ENCODE results near the gene RAPGEF3. TPM values are rescaled to one million over a fixed set of nuclear protein-coding genes. Genes with fewer than 3 reads are reported as not detected.

RAPGEF3 gene
- total RNA-seq, 3 donors from 2014 or later: 40.6 to 87.8 (median 60.3) TPM

GRCh38 chr12:47739979-47740378 is 18.7 kb downstream of the RAPGEF3 start:
- Histone ChIP-seq H3K27ac (peak overlapping the region in 1 of 2 donors; percentile 62), H3K4me1 (peaks cover 13 to 29% of the 10 kb centered on the region in 2 donors), H3K4me3 (no peak overlapping the region), H3K36me3 (no peaks in the 10 kb centered on the region), H3K27me3 (no peaks in the 10 kb centered on the region), H3K9me3 (no peaks in the 10 kb centered on the region)
- TF ChIP-seq, protein P1, sequence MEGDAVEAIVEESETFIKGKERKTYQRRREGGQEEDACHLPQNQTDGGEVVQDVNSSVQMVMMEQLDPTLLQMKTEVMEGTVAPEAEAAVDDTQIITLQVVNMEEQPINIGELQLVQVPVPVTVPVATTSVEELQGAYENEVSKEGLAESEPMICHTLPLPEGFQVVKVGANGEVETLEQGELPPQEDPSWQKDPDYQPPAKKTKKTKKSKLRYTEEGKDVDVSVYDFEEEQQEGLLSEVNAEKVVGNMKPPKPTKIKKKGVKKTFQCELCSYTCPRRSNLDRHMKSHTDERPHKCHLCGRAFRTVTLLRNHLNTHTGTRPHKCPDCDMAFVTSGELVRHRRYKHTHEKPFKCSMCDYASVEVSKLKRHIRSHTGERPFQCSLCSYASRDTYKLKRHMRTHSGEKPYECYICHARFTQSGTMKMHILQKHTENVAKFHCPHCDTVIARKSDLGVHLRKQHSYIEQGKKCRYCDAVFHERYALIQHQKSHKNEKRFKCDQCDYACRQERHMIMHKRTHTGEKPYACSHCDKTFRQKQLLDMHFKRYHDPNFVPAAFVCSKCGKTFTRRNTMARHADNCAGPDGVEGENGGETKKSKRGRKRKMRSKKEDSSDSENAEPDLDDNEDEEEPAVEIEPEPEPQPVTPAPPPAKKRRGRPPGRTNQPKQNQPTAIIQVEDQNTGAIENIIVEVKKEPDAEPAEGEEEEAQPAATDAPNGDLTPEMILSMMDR (IDR thresholded peaks at IDR 0.05): no peak
- TF ChIP-seq POLR2AphosphoS5 (IDR thresholded peaks at IDR 0.05) (no peak), POLR2A (IDR thresholded peaks at IDR 0.05) (no peak)
- intact Hi-C loops (cut with DNase I; ENCODE audit: low total_unique reads): loop anchor here (5.0 kb wide), 1 partner anchor 42 kb away; no protein-coding TSS in a partner anchor
- no peak for DNase-seq (ENCODE audit: low spot score in 2 of 2)

DNA sequence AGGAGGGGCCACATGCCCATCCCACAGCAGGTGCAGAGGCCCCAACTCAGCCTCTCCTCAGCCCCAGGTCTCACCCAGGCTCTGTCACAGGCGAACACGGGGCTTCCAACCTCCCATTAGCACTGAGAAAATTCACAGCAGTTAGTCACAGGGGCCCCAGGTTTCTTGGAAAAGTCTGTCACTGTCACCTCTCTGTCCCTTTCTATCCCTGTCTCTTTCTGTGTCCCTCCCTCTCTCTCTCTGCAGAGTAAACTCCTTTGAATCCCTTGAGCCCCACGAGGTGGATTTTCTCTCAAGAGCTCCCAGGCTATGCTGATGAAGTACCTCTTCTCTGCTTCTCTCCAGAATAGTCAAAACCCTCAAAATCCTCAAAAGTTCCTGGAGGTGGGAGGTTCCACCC is 19.4 kb downstream of the RAPGEF3 start:
- H3K27me3 ChIP-seq: no peaks in the 10 kb centered on the region
- H3K9me3 ChIP-seq: no peaks in the 10 kb centered on the region
- DNase-seq (ENCODE audit: low spot score in 2 of 2): no peak
- H3K4me3 ChIP-seq: no peak overlapping the region
- no peak for TF ChIP-seq POLR2A (IDR thresholded peaks at IDR 0.05)
- TF ChIP-seq POLR2AphosphoS5 (IDR thresholded peaks at IDR 0.05): no peak
- TF ChIP-seq, protein P1 (IDR thresholded peaks at IDR 0.05): no peak
- H3K36me3 ChIP-seq: no peaks in the 10 kb centered on the region
- H3K4me1 ChIP-seq: peaks cover 13 to 29% of the 10 kb centered on the region in 2 donors
- intact Hi-C loops (cut with DNase I; ENCODE audit: low total_unique reads): no loop called here
- H3K27ac ChIP-seq: peak overlapping the region in 1 of 2 donors; percentile 86

- Histone ChIP-seq H3K4me3 (no peak overlapping the region), H3K4me1 (peaks cover 13 to 29% of the 10 kb centered on the region in 2 donors), H3K27me3 (no peaks in the 10 kb centered on the region), H3K36me3 (no peaks in the 10 kb centered on the region), H3K27ac (peak overlapping the region; percentile 54 to 86), H3K9me3 (no peaks in the 10 kb centered on the region)
- no peak for DNase-seq (ENCODE audit: low spot score in 2 of 2)
- intact Hi-C loops (cut with DNase I; ENCODE audit: low total_unique reads): no loop called here
- TF ChIP-seq, protein P1 (IDR thresholded peaks at IDR 0.05): no peak
- no peak for TF ChIP-seq POLR2A (IDR thresholded peaks at IDR 0.05)
- TF ChIP-seq POLR2AphosphoS5 (IDR thresholded peaks at IDR 0.05): no peak
Measured at GRCh38 chr12:47737936-47738594, 20.6 kb downstream of the RAPGEF3 start.

DNA sequence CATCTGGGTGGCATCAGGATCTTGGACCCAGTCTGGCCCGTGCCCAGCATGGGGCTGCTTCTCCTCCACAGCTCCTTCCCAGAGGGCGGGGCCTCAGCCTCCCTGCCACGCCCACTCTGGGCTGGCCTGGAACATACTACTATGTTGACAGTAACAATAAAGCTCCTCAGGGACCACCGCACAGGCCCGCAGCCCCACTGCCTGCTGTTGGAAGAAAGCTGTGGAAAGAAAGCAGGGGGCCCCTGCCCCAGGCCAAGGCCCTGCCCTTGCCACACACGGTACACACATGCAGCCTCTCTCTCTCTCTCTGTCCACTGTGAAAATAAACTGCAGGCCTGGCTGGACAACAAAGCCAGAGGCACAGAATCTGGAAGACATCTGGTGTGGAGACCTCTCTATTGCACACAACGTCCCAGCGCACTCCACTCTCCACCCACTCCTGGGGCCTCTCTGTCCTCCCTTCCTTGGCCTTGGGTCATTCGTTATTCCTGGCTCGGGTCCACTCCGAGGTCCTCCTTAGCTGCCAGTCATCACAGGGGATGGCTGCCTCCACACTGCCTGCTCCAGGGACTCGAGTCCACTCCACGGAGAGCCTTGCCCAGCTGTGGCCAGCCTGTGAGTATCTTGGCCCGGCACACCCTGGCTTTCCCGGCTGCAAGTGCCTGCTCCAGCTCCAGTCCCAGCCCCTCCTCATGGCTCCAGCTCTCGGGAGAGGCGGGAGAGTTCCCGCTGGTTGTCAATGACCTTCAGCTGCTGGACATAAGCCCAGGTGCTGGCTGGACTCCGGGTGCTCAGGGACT is 21.6 kb downstream of the RAPGEF3 start:
- DNase-seq (ENCODE audit: low spot score in 2 of 2): peak in 1 of 2 donors; percentile 70
- H3K4me3 ChIP-seq: peak overlapping the region in 2 of 3 donors; percentile 0 to 38
- H3K27ac ChIP-seq: peak overlapping the region; percentile 54 to 86
- TF ChIP-seq, protein P1 (IDR thresholded peaks at IDR 0.05): peak in 1 of 3 donors; percentile 4
- TF ChIP-seq POLR2AphosphoS5 (IDR thresholded peaks at IDR 0.05) (peak in 2 of 3 donors; percentile 63 to 77), POLR2A (IDR thresholded peaks at IDR 0.05) (no peak)
- intact Hi-C loops (cut with DNase I; ENCODE audit: low total_unique reads): no loop called here
- H3K36me3 ChIP-seq: no peaks in the 10 kb centered on the region
- peaks cover 13 to 29% of the 10 kb centered on the region in 2 donors for H3K4me1 ChIP-seq
- no peaks in the 10 kb centered on the region for H3K9me3 ChIP-seq
- H3K27me3 ChIP-seq: no peaks in the 10 kb centered on the region

- H3K27me3 ChIP-seq: no peaks in the 10 kb centered on the region
- no peaks in the 10 kb centered on the region for H3K9me3 ChIP-seq
- TF ChIP-seq POLR2AphosphoS5 (IDR thresholded peaks at IDR 0.05) (no peak), POLR2A (IDR thresholded peaks at IDR 0.05) (no peak)
- TF ChIP-seq, protein P1 (IDR thresholded peaks at IDR 0.05): no peak
- H3K4me3 ChIP-seq: no peak overlapping the region
- intact Hi-C loops (cut with DNase I; ENCODE audit: low total_unique reads): no loop called here
- DNase-seq (ENCODE audit: low spot score in 2 of 2): no peak
- no peaks in the 10 kb centered on the region for H3K36me3 ChIP-seq
- H3K27ac ChIP-seq: peak overlapping the region; percentile 54 to 86
- H3K4me1 ChIP-seq: peaks cover 13 to 21% of the 10 kb centered on the region in 2 donors
Measured at GRCh38 chr12:47736216-47736615, 22.5 kb downstream of the RAPGEF3 start.

Measured in breast epithelium (tissue), 4 donors.